Right cardiac atrium (tissue), 5 donors: ENCODE results near the gene ZSCAN22. TPM values are rescaled to one million over a fixed set of nuclear protein-coding genes. Genes with fewer than 3 reads are reported as not detected.
A peak's percentile ranks its signal among the peaks of the same experiment; 100 is the strongest.

ENCODE experiments used
- ATAC-seq, 2 donors: fragments of 200-7000 bp; cut with Tn5 transposase; one replicate each; pipeline versions ENCODE4 v1.8.0 to v1.9.1; 2020; ENCODE audit warnings: moderate library complexity in 2 of 2, mild to moderate bottlenecking in 1 of 2
- DNase-seq, 3 donors: peaks; one replicate each; pipeline ENCODE4 v3.0.0-alpha.2; 2020
- H3K27ac ChIP-seq: one replicate; pipeline ENCODE4 v1.5.1; 2013; ENCODE audit warnings: mild to moderate bottlenecking, low read length, control low read depth, moderate library complexity
- H3K27me3 ChIP-seq: one replicate; pipeline ENCODE4 v1.6.1; 2013; ENCODE audit not compliant: control insufficient read depth, insufficient read depth
- H3K4me1 ChIP-seq: one replicate; pipeline ENCODE4 v1.6.1; 2013; ENCODE audit warnings: low read length; ENCODE audit not compliant: control insufficient read depth, insufficient read depth
- H3K4me3 ChIP-seq: one replicate; pipeline ENCODE4 v1.5.1; 2013; ENCODE audit warnings: low read length, control low read depth
- H3K9me3 ChIP-seq: one replicate; pipeline ENCODE4 v1.6.1; 2013; ENCODE audit warnings: low read length; ENCODE audit not compliant: control insufficient read depth
- WGBS: extraction: QIAGEN DNeasy Blood & Tissue Kit; methylation state at CpG from one replicate; pipeline ENCODE4 v1.1.7; 2013; 5-methylcytosine and 5-hydroxymethylcytosine counted together
- intact Hi-C, 4 donors: fragments of 100-400 bp; cut with DNase I; formaldehyde crosslinking; loops; one replicate each; pipeline versions ENCODE4 v1.11.0 to v1.14.0; 2022 to 2023
- polyA plus RNA-seq: library from polyadenylated mRNA; stranded (reverse); fragments of 200-250 nt; gene quantifications from one replicate; pipeline ENCODE4 v1.2.3, GENCODE V29; 2013
- total RNA-seq, 4 donors: library from RNA; stranded (reverse); fragmentation: NEBNext Ultra II Directional; extraction: Animal tissue kit (Norgen Biotek cat#: 25700); gene quantifications; one replicate each; pipeline ENCODE4 v1.2.1, GENCODE V29; 2021
- donor health status: healthy with polysubstance abuse.
- donor health status: DM: no; HTN: yes; CAD: no.
- donor health status: DM: no; HTN: no; CAD: no.
- donor health status: DM: no; HTN: yes; CAD: no; lungs with severe emphysema.
- donor health status: DM: yes; HTN: yes; CAD: no.

ZSCAN22 gene
- total and polyA plus RNA-seq, 5 donors, result 0.79 to 2.1 (median 1.9) TPM

DNA sequence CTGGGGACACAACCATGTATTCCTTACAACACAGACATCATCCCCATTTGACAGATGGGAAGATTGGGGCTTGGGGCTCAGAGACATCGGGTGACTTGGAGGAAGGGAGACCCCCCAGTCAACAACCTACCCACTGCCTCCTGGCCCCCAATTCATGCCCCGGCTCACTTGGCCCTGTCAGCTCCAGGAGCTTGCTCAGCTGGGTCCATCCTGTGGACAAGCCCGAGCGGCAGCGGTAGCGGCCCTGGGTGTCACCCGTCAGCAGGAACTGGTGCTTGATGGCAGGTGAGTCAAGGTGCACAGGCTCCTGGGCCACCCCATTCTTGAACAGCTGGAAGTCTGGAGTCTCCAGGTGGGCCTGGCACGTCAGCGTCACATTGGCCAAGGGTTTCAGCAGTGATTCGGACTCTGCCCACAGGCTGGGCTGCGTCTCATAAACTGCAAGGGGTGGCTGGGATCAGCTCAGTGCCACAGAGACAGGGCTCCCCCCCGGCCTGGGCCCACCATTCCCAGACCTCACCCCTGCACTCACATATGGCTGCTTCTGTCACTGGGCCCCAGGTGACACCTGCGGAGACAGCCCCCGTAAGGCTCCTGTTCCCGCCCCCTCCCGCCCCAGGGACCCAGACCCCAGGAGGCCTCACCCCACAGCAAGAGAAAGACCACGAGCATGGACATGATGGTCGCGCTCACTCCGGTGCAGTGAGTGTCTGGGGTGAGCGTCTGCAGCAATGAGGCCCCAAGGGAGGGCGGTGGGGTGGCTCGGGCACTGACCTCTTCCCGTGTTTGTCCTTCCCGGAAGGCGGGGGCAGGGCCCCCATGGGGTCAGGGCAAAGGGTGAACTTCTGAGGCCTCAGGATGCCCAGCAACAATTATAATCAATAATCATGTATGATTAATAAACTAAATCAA is 26.2 kb downstream of the ZSCAN22 start, which contains the start of gene A1BG:
Gene A1BG, minus strand, starts transcription at position 733 of the 912 bp plus-strand sequence. Its CDS starts 55 bp downstream, at position 678.
- ATAC-seq, result no peak
- H3K9me3 ChIP-seq, result no peaks in the 10 kb centered on the region

GRCh38 chr19:58353717-58354477 is 27.1 kb downstream of the ZSCAN22 start:
- no peak for ATAC-seq
- WGBS, result 90% methylated on average over 15 of the region's 15 CpGs
- Histone ChIP-seq H3K27me3 (no peaks in the 10 kb centered on the region), H3K27ac (no peak overlapping the region), H3K4me1 (peaks cover 7% of the 10 kb centered on the region), H3K9me3 (no peaks in the 10 kb centered on the region), H3K4me3 (no peak overlapping the region)
- DNase-seq, result peak in 2 of 3 donors; percentile 18 to 47
- intact Hi-C loops, result no loop called here

More for the DNA sequence above, 26.2 kb downstream of the ZSCAN22 start, which contains the start of gene A1BG:
- WGBS, result 80% methylated on average over 26 of the region's 26 CpGs
- intact Hi-C loops, result no loop called here
- DNase-seq, result peak in 2 of 3 donors; percentile 49 to 50
- Histone ChIP-seq H3K27me3 (no peaks in the 10 kb centered on the region), H3K27ac (no peak within 1 kb of the TSS), H3K4me1 (peaks cover 7% of the 10 kb centered on the region), H3K4me3 (no peak within 1 kb of the TSS)

DNA sequence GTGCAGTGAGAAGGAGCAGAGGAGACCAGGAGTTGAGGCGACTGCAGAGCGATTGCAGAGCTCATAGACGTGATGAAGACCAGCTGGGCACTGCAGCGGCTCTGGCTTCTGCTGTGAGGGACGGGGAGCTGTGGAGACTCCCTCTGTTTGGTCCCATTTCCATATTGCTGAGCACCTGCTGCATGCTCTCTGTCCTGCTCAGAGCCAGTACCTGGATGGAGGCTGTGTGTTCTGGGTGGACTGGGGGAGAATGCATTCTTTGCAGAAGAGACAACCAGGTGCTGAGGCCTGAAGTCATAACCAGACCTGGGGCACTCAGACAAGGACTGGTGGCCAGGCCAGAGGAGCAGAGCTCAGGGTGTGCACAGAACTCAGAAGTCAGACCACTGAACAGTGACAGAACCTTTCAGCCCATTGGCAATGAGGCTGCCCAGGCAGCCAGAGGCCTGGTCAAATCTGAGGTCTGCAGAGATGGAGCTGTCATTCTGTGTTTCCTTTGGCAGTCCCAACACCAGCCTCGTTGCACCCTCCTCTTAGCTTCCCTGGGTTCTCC is 27.8 kb downstream of the ZSCAN22 start:
- ATAC-seq (no peak), DNase-seq (peak in 2 of 3 donors; percentile 19 to 28)
- 76% methylated on average over 6 of the region's 6 CpGs for WGBS
- Histone ChIP-seq H3K9me3 (no peaks in the 10 kb centered on the region), H3K4me3 (no peak overlapping the region), H3K27me3 (no peaks in the 10 kb centered on the region), H3K27ac (no peak overlapping the region), H3K4me1 (peaks cover 7% of the 10 kb centered on the region)
- intact Hi-C loops, result no loop called here

DNA sequence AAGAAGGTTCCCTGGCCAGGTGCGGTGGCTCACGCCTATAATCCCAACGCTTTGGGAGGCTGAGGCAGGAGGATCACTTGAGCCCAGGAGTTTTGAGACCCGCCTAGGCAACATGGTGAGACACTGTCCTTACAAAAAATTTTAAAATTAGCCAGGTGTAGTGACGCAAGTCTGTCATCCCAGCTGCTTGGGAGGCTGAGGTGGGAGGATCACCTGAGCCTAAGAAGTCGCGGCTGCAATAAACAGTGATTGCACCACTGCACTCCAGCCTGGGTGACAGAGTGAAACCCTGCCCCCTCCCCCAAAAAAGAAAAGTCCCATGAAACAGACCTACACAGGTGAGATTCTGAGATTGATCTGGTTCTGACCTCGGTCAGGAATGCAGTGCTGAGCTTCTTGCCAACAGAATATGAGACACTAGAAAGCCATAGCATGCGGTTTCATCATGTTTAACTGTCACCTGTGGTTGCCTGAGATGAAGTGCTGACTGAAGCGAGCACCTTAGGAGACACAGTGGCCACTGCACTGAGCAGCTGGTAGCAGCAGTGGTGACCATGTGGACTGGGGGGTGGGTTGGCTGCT is 28.5 kb downstream of the ZSCAN22 start:
- H3K27ac ChIP-seq, result no peak overlapping the region
- ATAC-seq (no peak), DNase-seq (no peak)
- H3K4me1 ChIP-seq, result peaks cover 7% of the 10 kb centered on the region
- no peaks in the 10 kb centered on the region for H3K9me3 ChIP-seq
- WGBS, result 93% methylated on average over 10 of the region's 10 CpGs
- H3K27me3 ChIP-seq, result no peaks in the 10 kb centered on the region
- intact Hi-C loops, result no loop called here
- no peak overlapping the region for H3K4me3 ChIP-seq

GRCh38 chr19:58355908-58356765 is 29.3 kb downstream of the ZSCAN22 start:
- no peaks in the 10 kb centered on the region for H3K27me3 ChIP-seq
- H3K27ac ChIP-seq, result no peak overlapping the region

DNA sequence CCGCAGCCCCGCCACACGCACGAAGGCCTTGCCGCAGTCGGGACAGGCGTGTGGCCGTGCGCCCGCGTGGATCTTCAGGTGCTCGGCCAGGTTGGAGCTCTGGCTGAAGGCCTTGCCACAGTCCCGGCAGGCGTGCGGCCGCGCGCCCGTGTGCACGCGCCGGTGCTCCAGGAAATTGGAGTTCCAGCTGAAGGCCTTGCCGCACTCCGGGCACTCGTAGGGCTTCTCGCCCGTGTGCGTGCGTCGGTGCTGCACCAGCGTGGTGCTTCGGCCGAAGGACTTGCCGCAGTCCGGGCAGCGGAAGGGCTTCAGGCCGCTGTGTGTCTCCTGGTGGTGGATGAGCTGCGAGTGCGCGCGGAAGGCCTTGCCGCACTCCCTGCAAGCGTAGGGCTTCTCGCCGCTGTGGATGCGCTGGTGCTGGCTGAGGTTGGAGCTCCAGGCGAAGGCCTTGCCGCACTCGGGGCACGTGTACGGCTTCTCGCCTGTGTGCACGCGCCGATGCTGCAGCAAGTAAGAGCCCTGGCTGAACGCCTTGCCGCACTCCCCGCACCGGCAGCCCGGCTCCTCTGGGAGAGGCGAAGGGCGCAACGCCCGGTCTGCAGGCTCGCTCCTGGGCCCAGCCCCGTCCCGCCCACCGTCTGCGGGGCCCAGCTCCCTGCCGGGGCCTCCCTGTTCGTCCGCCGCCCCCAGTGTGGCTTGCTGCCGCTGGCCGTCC is 30.1 kb downstream of the ZSCAN22 start:
- Histone ChIP-seq H3K4me1 (peaks cover 7% of the 10 kb centered on the region), H3K27me3 (no peaks in the 10 kb centered on the region), H3K9me3 (no peaks in the 10 kb centered on the region), H3K4me3 (peak overlapping the region; percentile 45), H3K27ac (no peak overlapping the region)
- intact Hi-C loops, result no loop called here
- DNase-seq, result peak in 2 of 3 donors; percentile 68 to 75
- peak; percentile 1 to 6 for ATAC-seq
- 16% methylated on average over 75 of the region's 75 CpGs for WGBS

More at GRCh38 chr19:58355908-58356765, 29.3 kb downstream of the ZSCAN22 start:
- H3K4me1 ChIP-seq, result peaks cover 7% of the 10 kb centered on the region
- H3K4me3 ChIP-seq, result peak overlapping the region; percentile 45
- 6% methylated on average over 94 of the region's 94 CpGs for WGBS
- H3K9me3 ChIP-seq, result no peaks in the 10 kb centered on the region
- peak; percentile 33 to 44 for ATAC-seq
- DNase-seq, result peak in 2 of 3 donors; percentile 64 to 75
- intact Hi-C loops, result no loop called here

GRCh38 chr19:58357481-58358145 is 30.8 kb downstream of the ZSCAN22 start:
- H3K9me3 ChIP-seq, result no peaks in the 10 kb centered on the region
- intact Hi-C loops, result no loop called here
- no peak overlapping the region for H3K4me3 ChIP-seq
- 69% methylated on average over 19 of the region's 19 CpGs for WGBS
- DNase-seq (peak in 2 of 3 donors; percentile 29 to 61), ATAC-seq (no peak)
- H3K27ac ChIP-seq, result no peak overlapping the region
- H3K27me3 ChIP-seq, result no peaks in the 10 kb centered on the region
- H3K4me1 ChIP-seq, result peaks cover 7% of the 10 kb centered on the region

DNA sequence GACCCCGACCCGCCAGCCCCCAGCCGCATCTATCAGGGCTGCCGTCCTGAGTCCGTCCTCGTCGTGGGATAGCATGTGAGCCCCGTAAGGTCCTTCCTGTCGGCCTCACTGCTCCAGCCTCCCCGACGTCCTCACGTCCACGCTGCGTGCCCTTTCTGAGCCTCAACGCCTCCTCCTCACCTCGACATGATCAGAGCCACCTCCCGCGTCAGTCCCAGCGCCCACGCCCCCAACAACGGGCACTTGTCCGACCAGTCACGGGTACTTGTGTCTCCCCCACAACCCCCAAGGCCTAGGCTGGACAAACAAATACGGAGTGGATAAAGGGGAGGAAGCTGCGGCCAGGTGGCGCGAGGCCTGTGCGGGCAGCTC is 35.1 kb downstream of the ZSCAN22 start:
- peaks cover 3% of the 10 kb centered on the region for H3K4me1 ChIP-seq
- peak overlapping the region; percentile 42 for H3K4me3 ChIP-seq
- peak; percentile 58 to 84 (median 79) for DNase-seq
- intact Hi-C loops, result no loop called here
- H3K27me3 ChIP-seq, result no peaks in the 10 kb centered on the region
- H3K9me3 ChIP-seq, result no peaks in the 10 kb centered on the region
- peak; percentile 6 to 34 for ATAC-seq
- H3K27ac ChIP-seq, result peak overlapping the region; percentile 45
- WGBS, result 3% methylated on average over 28 of the region's 28 CpGs

DNA sequence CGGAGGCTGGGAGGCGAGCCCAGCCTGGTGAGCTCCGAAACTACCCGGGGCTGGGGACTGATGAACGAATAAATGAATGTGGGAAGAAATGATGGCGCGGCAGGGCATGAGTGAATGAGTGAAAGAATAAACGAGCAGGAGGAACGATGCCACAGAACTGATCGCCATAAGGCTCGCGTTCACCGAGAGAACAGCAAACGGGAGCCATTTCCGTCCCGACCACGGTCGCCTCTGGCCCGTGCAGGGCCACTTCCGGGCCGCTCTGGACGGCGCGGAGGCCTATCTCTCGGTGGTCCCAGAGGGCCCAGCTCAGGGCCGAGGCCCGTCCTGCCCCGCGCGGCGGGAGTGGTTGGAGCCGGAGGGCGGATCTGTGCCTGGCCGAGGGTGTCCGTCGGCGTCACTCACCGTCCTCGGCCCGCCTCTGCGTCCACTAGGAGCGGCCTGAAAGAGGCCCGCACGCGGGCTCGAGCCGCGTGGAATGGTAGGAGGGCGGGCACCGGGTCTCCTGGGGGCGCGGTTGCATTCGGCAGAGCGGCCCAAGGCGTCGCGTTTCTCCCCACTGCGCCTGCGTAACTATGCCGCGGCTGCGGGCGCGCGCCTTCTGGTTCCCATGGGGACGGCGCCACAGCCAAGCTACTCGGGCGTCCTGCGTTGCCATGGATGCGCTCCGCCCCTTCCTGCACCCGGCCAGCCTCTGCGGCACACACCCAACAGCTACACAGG is 35.6 kb downstream of the ZSCAN22 start, which contains the start of gene ZNF497:
Gene ZNF497, minus strand, starts transcription at position 480 of the 723 bp plus-strand sequence. CDS start 5,116 bp downstream, outside the sequence.
- under 1% methylated on average over 74 of the region's 74 CpGs for WGBS
- DNase-seq, result peak; percentile 98 to 99 (median 99)
- peak within 1 kb of the TSS; percentile 42 for H3K4me3 ChIP-seq

More for the DNA sequence above, 35.6 kb downstream of the ZSCAN22 start, which contains the start of gene ZNF497:
- peak; percentile 97 for ATAC-seq
- no peaks in the 10 kb centered on the region for H3K9me3 ChIP-seq
- H3K4me1 ChIP-seq, result no peaks in the 10 kb centered on the region
- peak within 1 kb of the TSS; percentile 55 for H3K27ac ChIP-seq
- intact Hi-C loops, result no loop called here
- H3K27me3 ChIP-seq, result no peaks in the 10 kb centered on the region
